HCT116 (cell line): ENCODE data around the gene ANKHD1.

ENCODE experiments used
- CTCF ChIP-seq, 3 experiments: fragments of 200-600 bp in 1 of 3; sonication (generic) in 1 of 3; IDR thresholded peaks in 2 of 3; conservative IDR thresholded peaks in 1 of 3; 2 replicates each; pipeline ENCODE4 v1.5.1; 2012 to 2017; ENCODE audit warnings: low read depth in 2 of 3, low read length in 2 of 3, antibody characterized with exemption in 1 of 3, borderline replicate concordance in 1 of 3, control low read depth in 1 of 3, mild to moderate bottlenecking in 1 of 3, mixed read lengths in 1 of 3, mixed run types in 1 of 3, moderate library complexity in 1 of 3; ENCODE audit not compliant: insufficient read depth in 1 of 3
- EZH2phosphoT487 ChIP-seq: fragments of 200-600 bp; IDR thresholded peaks from 2 replicates; pipeline ENCODE4 v1.6.1; 2018; ENCODE audit warnings: antibody characterized with exemption, borderline replicate concordance
- POLR2A ChIP-seq: IDR thresholded peaks from 2 replicates; pipeline ENCODE4 v1.7.0; 2011; ENCODE audit warnings: borderline replicate concordance; ENCODE audit not compliant: insufficient read depth, insufficient read length; ENCODE audit errors: extremely low read depth
- POLR2AphosphoS5 ChIP-seq: IDR thresholded peaks from 2 replicates; pipeline ENCODE4 v1.6.1; 2011; ENCODE audit warnings: mild to moderate bottlenecking, low read depth, low read length, moderate library complexity
- ZBTB33 ChIP-seq: IDR thresholded peaks from 2 replicates; pipeline ENCODE4 v1.6.1; 2011; ENCODE audit warnings: mild to moderate bottlenecking, low read length, moderate library complexity; ENCODE audit not compliant: insufficient replicate concordance; ENCODE audit errors: extremely low read depth
- ZFX ChIP-seq: fragments of 450-650 bp; IDR thresholded peaks from 2 replicates; pipeline ENCODE4 v1.6.1; 2017

- TF ChIP-seq ZFX (no peak), POLR2AphosphoS5 (no peak), EZH2phosphoT487 (no peak), CTCF (IDR thresholded peaks at IDR 0.05 in 2 of 3, conservative IDR thresholded peaks at IDR 0.05 in 1 of 3; ENCODE audit: borderline replicate concordance in 1 of 3, insufficient read depth in 1 of 3, low read depth in 2 of 3, low read length in 2 of 3) (no peak), POLR2A (no peak), ZBTB33 (no peak)
These were observed 175.2 kb downstream of the ANKHD1 start for GRCh38 chr5:140576776-140577201.
